Mucosa of descending colon (tissue), 3 donors: Measurements from ENCODE around the gene ANO8. TPM values are rescaled to one million over a fixed set of nuclear protein-coding genes. Genes with fewer than 3 reads are reported as not detected.
A peak's percentile ranks its signal among the peaks of the same experiment; 100 is the strongest.

Experiments
- ATAC-seq: fragments of 200-7000 bp; cut with Tn5 transposase; one replicate; pipeline ENCODE4 v1.9.1; 2020; ENCODE audit warnings: mild to moderate bottlenecking, moderate library complexity
- DNase-seq, 3 donors: peaks; one replicate each; pipeline ENCODE4 v3.0.0-alpha.2; 2020
- H3K36me3 ChIP-seq: fragments of 200-600 bp; one replicate; pipeline ENCODE4 v1.8.0; 2021; ENCODE audit warnings: low read depth, mild to moderate bottlenecking
- H3K4me1 ChIP-seq: fragments of 200-600 bp; one replicate; pipeline ENCODE4 v1.8.0; 2021; ENCODE audit warnings: low read depth, mild to moderate bottlenecking
- H3K4me3 ChIP-seq: fragments of 200-600 bp; one replicate; pipeline ENCODE4 v1.8.0; 2021; ENCODE audit warnings: mild to moderate bottlenecking
- H3K9me3 ChIP-seq: fragments of 200-600 bp; one replicate; pipeline ENCODE4 v1.8.0; 2021; ENCODE audit warnings: mild to moderate bottlenecking
- CTCF ChIP-seq: fragments of 200-600 bp; IDR thresholded peaks from one replicate; pipeline ENCODE4 v1.8.0; 2022; ENCODE audit warnings: antibody characterized with exemption, mild to moderate bottlenecking
- intact Hi-C, 2 donors: fragments of 100-400 bp; cut with DNase I in 1 of 2; cut with micrococcal nuclease in 1 of 2; formaldehyde crosslinking; loops; one replicate each; pipeline versions ENCODE4 v1.11.0 to v1.11.1; 2022; cut with DNase I, micrococcal nuclease
- total RNA-seq, 3 donors: library from RNA; stranded (reverse); fragmentation: NEBNext Ultra II Directional in 2 of 3; extraction: Animal tissue kit (Norgen Biotek cat#: 25700) in 2 of 3; gene quantifications; one replicate each; pipeline versions ENCODE4 v1.2.1 to v1.2.4, GENCODE V29; 2021 to 2023
- donor health status: DM: no; HTN: no; CAD: no; lungs with moderate emphysema.
- donor health status: DM: no; HTN: no; CAD: no.
- donor health status: DM: no; HTN: yes; CAD: no.

Gene ANO8
- total RNA-seq, 3 donors from 2014 or later, result 7.1 to 9.4 (median 8.6) TPM

DNA sequence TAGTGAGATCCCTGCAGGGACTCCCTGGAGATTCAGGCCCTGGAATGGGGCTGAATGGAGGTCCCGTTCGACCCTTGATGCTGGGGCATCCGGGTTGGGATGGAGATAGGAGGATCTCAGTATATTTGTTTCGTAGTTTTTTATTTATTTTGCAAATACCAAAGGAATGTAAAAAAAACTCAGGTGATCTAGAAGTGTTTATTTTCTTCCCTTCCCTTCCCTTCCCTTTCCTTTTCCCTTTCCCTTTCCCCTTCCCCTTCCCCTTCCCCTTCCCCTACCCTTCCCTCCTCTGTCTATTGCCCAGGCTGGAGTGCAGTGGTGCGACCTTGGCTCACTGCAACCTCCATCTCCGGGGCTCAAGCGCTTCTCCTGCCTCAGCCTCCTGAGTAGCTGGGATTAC, 7.2 kb upstream of the ANO8 start:
- peaks cover 7% of the 10 kb centered on the region for H3K4me1 ChIP-seq
- H3K36me3 ChIP-seq, result no peaks in the 10 kb centered on the region
- no peak for ATAC-seq
- no peak overlapping the region for H3K4me3 ChIP-seq
- intact Hi-C loops, result no loop called here
- DNase-seq, result no peak
- TF ChIP-seq CTCF, result no peak
- H3K9me3 ChIP-seq, result no peaks in the 10 kb centered on the region

DNA sequence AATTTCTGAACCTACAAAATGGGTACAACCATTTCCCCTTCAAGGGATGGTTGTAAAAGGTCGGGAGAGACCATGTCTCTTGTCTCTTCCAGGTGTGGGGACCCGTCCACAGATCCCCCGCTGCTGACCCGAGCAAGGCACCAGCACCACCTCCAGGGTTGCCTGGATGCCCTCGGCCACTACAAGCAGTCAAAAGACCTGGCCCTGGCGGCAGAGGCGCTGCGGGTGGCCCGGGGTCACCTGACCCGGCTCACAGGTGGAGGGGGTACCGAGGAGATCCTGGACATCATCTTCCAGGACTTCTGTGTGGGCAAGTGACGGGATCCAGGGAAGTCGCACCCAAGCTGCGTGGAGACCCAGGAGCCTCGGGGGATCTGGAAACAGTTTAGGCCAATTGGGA, 6.7 kb upstream of the ANO8 start:
- peaks cover 9% of the 10 kb centered on the region for H3K4me1 ChIP-seq
- H3K9me3 ChIP-seq, result no peaks in the 10 kb centered on the region
- ATAC-seq, result no peak
- DNase-seq, result peak in 1 of 3 donors; percentile 52
- no peak for TF ChIP-seq CTCF
- H3K36me3 ChIP-seq, result no peaks in the 10 kb centered on the region
- no peak overlapping the region for H3K4me3 ChIP-seq
- intact Hi-C loops, result no loop called here

DNA sequence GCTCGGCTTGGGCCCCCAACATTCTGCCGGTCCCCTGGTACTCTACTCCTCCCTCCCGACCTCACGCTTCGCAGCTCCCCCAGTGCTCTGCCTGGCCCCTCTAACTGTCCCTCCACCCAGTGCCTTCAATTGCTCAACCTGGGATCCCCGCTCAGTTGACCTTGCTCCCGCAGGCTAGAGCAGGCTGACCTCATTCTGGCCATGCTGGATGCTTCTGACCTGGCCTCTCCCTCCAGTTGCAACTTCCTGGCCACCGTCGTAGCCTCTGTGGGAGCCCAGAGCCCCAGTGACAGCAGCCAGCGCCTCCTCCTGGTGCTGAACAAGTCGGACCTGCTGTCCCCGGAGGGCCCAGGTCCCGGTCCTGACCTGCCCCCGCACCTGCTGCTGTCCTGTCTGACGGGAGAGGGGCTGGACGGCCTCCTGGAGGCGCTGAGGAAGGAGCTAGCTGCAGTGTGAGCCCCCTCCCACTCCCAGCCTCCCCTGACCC, 6.3 kb upstream of the ANO8 start:
- no peaks in the 10 kb centered on the region for H3K36me3 ChIP-seq
- H3K4me1 ChIP-seq, result peaks cover 12% of the 10 kb centered on the region
- H3K4me3 ChIP-seq, result no peak overlapping the region
- TF ChIP-seq CTCF, result no peak
- intact Hi-C loops, result no loop called here
- no peaks in the 10 kb centered on the region for H3K9me3 ChIP-seq
- no peak for ATAC-seq
- peak in 2 of 3 donors; percentile 52 to 59 for DNase-seq

DNA sequence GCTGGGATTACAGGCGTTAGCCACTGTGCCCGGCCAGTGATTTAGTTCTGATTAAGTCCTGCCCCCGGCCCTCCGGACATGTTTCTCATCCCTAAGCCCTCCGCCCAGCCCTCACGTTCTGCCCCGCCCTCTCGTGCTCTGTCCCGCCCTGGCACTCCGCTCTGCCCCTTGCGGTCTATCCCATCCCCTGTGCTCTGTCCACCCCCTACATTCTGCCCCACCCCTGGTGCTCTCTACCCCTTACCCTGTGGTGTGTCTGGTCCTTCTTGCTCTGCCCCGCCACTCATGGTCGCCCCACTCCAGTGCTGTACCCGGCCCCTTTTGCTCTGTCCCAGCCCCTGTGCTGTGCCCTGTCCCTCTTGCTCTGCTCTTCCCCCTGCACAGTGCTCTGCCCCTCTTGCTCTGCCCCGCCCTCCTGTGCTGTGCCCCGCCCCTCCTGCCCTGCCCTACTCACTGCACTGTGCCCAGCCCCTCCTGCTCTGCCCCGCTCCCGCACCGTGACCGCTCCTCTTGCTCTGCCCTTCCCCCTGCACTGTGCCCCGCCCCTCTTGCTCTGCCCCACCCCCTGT, 5.7 kb upstream of the ANO8 start:
- H3K9me3 ChIP-seq, result no peaks in the 10 kb centered on the region
- DNase-seq (peak; percentile 84 to 93 (median 86)), ATAC-seq (peak; percentile 57)
- H3K4me1 ChIP-seq, result peaks cover 14% of the 10 kb centered on the region
- TF ChIP-seq CTCF, result no peak
- H3K36me3 ChIP-seq, result no peaks in the 10 kb centered on the region
- intact Hi-C loops, result no loop called here
- no peak overlapping the region for H3K4me3 ChIP-seq

DNA sequence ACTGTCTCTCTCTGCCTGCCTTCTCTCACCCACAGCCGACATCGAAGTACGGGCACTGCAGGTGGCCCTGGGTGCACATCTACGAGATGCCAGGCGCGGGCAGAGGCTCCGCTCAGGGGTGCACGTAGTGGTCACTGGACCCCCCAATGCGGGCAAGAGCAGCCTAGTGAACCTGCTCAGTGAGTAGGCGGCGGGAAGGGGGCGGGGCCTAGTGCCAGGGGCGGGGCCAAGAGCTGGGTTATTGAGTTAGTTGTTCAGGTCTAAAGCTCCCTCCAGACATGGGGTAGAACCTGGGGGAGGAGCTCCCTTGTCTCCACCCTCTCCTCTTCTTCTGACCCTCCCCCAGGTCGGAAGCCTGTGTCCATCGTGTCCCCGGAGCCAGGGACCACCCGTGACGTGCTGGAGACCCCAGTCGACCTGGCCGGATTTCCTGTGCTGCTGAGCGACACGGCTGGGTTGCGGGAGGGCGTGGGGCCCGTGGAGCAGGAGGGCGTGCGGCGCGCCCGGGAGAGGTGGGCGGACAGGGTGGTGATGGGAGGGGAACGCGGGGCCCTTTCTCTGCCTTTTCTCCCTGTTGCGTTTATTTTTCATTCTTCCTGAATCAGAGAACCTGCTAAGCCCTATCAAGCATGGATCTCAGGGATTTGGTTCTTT, 4.6 kb upstream of the ANO8 start:
- DNase-seq (peak; percentile 66 to 71 (median 70)), ATAC-seq (no peak)
- Histone ChIP-seq H3K9me3 (no peaks in the 10 kb centered on the region), H3K4me3 (no peak overlapping the region), H3K4me1 (peaks cover 20% of the 10 kb centered on the region), H3K36me3 (no peaks in the 10 kb centered on the region)
- TF ChIP-seq CTCF, result no peak
- intact Hi-C loops, result no loop called here
